HCT116 (cell line): Measurements from ENCODE around the gene DIP2B. TPM values are rescaled to one million over a fixed set of nuclear protein-coding genes. Genes with fewer than 3 reads are reported as not detected.

Experiments used
- ATAC-seq: fragments of 200-7000 bp; cut with Tn5 transposase; 2 replicates; pipeline ENCODE4 v1.9.1; 2020; ENCODE audit warnings: mild to moderate bottlenecking, moderate library complexity
- BruUV-seq: library from RNA; stranded (reverse); fragments of 400-500 nt; replicated peaks from 2 replicates; lab custom pipeline; 2021; lab: Mats Ljungman, UMichigan
- CTCF ChIA-PET: fragments of 300-600 bp; sonication (Branson Sonifier 250); formaldehyde crosslinking; loops from one replicate; lab custom pipeline; 2021; ENCODE audit warnings: antibody characterized with exemption; lab: Charles Lee
- POLR2A ChIA-PET: fragments of 300-600, 350-600 bp; sonication (Branson Sonifier 250); formaldehyde crosslinking; loops from one replicate; lab custom pipeline; 2021; ENCODE audit warnings: antibody characterized with exemption; lab: Charles Lee
- RAD21 ChIA-PET, 2 experiments: fragments of 300-600 bp; sonication (Branson Sonifier 250); formaldehyde crosslinking; loops; one replicate each; lab custom pipeline; 2023; ENCODE audit warnings: low total read pairs in 2 of 2; ENCODE audit not compliant: uncharacterized antibody in 2 of 2, unreplicated experiment in 2 of 2, low non-redundant PET in 1 of 2; lab: Charles Lee
- DNase-seq: peaks from one replicate; pipeline ENCODE4 v3.0.0-alpha.2; 2010; ENCODE audit warnings: low read depth, low spot score
- H2AFZ ChIP-seq: fragments of 200-600 bp; shearing (Covaris generic), sonication (generic); 2 replicates; pipeline ENCODE4 v1.6.1; 2017; ENCODE audit warnings: low read depth, mixed run types, mixed read lengths, antibody characterized with exemption, low read length; ENCODE audit not compliant: poor library complexity, severe bottlenecking
- H3K27ac ChIP-seq: 2 replicates; pipeline ENCODE4 v1.5.1; 2012; ENCODE audit warnings: low read depth, low read length
- H3K27me3 ChIP-seq: fragments of 200-600 bp; sonication (generic); 2 replicates; pipeline ENCODE4 v1.6.1; 2016; ENCODE audit warnings: mixed run types, low read length, mixed read lengths; ENCODE audit not compliant: insufficient read depth
- H3K36me3 ChIP-seq, 2 experiments: fragments of 200-500 bp in 1 of 2; fragments of 200-600 bp in 1 of 2; sonication (Bioruptor generic) in 1 of 2; sonication (generic) in 1 of 2; 2 replicates each; pipeline versions ENCODE4 v1.5.1 to v1.6.1; 2014 to 2016; ENCODE audit warnings: low read length in 2 of 2, inconsistent platforms in 1 of 2, mixed read lengths in 1 of 2, mixed run types in 1 of 2; ENCODE audit not compliant: insufficient read depth in 2 of 2, control insufficient read depth in 1 of 2
- H3K4me1 ChIP-seq, 2 experiments: fragments of 200-600 bp in 1 of 2; sonication (generic) in 1 of 2; 2 replicates each; pipeline versions ENCODE4 v1.5.1 to v1.6.1; 2012 to 2017; ENCODE audit warnings: low read length in 2 of 2, inconsistent platforms in 1 of 2, mild to moderate bottlenecking in 1 of 2, mixed read lengths in 1 of 2, mixed run types in 1 of 2, moderate library complexity in 1 of 2; ENCODE audit not compliant: insufficient read depth in 2 of 2, control insufficient read depth in 1 of 2
- H3K4me2 ChIP-seq: fragments of 200-600 bp; sonication (generic); 2 replicates; pipeline ENCODE4 v1.6.1; 2017; ENCODE audit warnings: mixed run types, low read length, mixed read lengths
- H3K4me3 ChIP-seq, 2 experiments: fragments of 200-600 bp in 1 of 2; sonication (generic) in 1 of 2; replicated peaks in 1 of 2; 2 replicates each; pipeline ENCODE4 v1.5.1; 2011 to 2016; ENCODE audit warnings: low read length in 2 of 2, control low read depth in 1 of 2, low read depth in 1 of 2, mild to moderate bottlenecking in 1 of 2, mixed read lengths in 1 of 2, mixed run types in 1 of 2
- H3K79me2 ChIP-seq: fragments of 200-600 bp; sonication (generic); 2 replicates; pipeline ENCODE4 v1.6.1; 2017; ENCODE audit warnings: mild to moderate bottlenecking, mixed run types, low read length, moderate library complexity, mixed read lengths; ENCODE audit not compliant: insufficient read depth
- H3K9ac ChIP-seq: fragments of 200-600 bp; sonication (generic); 2 replicates; pipeline ENCODE4 v1.6.1; 2016; ENCODE audit warnings: low read length, mixed read lengths
- H3K9me2 ChIP-seq: fragments of 200-600 bp; sonication (generic), shearing (Covaris generic); 2 replicates; pipeline ENCODE4 v1.6.1; 2017; ENCODE audit warnings: mixed run types, mild to moderate bottlenecking, moderate library complexity; ENCODE audit not compliant: insufficient read depth
- H3K9me3 ChIP-seq, 2 experiments: fragments of 200-500 bp in 1 of 2; fragments of 200-600 bp in 1 of 2; sonication (Bioruptor generic) in 1 of 2; sonication (generic) in 1 of 2; 2 replicates each; pipeline ENCODE4 v1.6.1; 2014 to 2017; ENCODE audit warnings: low read length in 2 of 2, mixed read lengths in 2 of 2, inconsistent platforms in 1 of 2, low read depth in 1 of 2, mild to moderate bottlenecking in 1 of 2, mixed run types in 1 of 2, moderate library complexity in 1 of 2; ENCODE audit not compliant: control insufficient read depth in 1 of 2, insufficient read depth in 1 of 2
- H4K20me1 ChIP-seq: fragments of 200-600 bp; sonication (generic), shearing (Covaris generic); 2 replicates; pipeline ENCODE4 v1.6.1; 2017; ENCODE audit warnings: mixed run types, mild to moderate bottlenecking, moderate library complexity; ENCODE audit not compliant: insufficient read depth
- ATF3 ChIP-seq: IDR thresholded peaks from 2 replicates; pipeline ENCODE4 v1.6.1; 2012
- CBX3 ChIP-seq: IDR thresholded peaks from 2 replicates; pipeline ENCODE4 v1.6.1; 2012; ENCODE audit warnings: low read depth
- CTCF ChIP-seq, 3 experiments: fragments of 200-600 bp in 1 of 3; sonication (generic) in 1 of 3; IDR thresholded peaks in 2 of 3; conservative IDR thresholded peaks in 1 of 3; 2 replicates each; pipeline ENCODE4 v1.5.1; 2012 to 2017; ENCODE audit warnings: low read depth in 2 of 3, low read length in 2 of 3, antibody characterized with exemption in 1 of 3, borderline replicate concordance in 1 of 3, control low read depth in 1 of 3, mild to moderate bottlenecking in 1 of 3, mixed read lengths in 1 of 3, mixed run types in 1 of 3, moderate library complexity in 1 of 3; ENCODE audit not compliant: insufficient read depth in 1 of 3
- EGR1 ChIP-seq: IDR thresholded peaks from 2 replicates; pipeline ENCODE4 v1.6.1; 2012; ENCODE audit warnings: low read depth
- EZH2 ChIP-seq: fragments of 200-600 bp; sonication (generic); IDR thresholded peaks from 2 replicates; pipeline ENCODE4 v1.6.1; 2017; ENCODE audit warnings: antibody characterized with exemption, mixed run types
- EZH2phosphoT487 ChIP-seq: fragments of 200-600 bp; IDR thresholded peaks from 2 replicates; pipeline ENCODE4 v1.6.1; 2018; ENCODE audit warnings: antibody characterized with exemption, borderline replicate concordance
- FOSL1 ChIP-seq: IDR thresholded peaks from 2 replicates; pipeline ENCODE4 v1.6.1; 2012; ENCODE audit warnings: low read depth
- POLR2A ChIP-seq: IDR thresholded peaks from 2 replicates; pipeline ENCODE4 v1.7.0; 2011; ENCODE audit warnings: borderline replicate concordance; ENCODE audit not compliant: insufficient read depth, insufficient read length; ENCODE audit errors: extremely low read depth
- SIN3A ChIP-seq: IDR thresholded peaks from 2 replicates; pipeline ENCODE4 v1.6.1; 2012; ENCODE audit warnings: low read depth
- YY1 ChIP-seq: IDR thresholded peaks from 2 replicates; pipeline ENCODE4 v1.6.1; 2011; ENCODE audit warnings: low read length, low read depth, moderate library complexity, mild to moderate bottlenecking; ENCODE audit not compliant: insufficient replicate concordance; ENCODE audit errors: extremely low read depth
- ZBTB33 ChIP-seq: IDR thresholded peaks from 2 replicates; pipeline ENCODE4 v1.6.1; 2011; ENCODE audit warnings: mild to moderate bottlenecking, low read length, moderate library complexity; ENCODE audit not compliant: insufficient replicate concordance; ENCODE audit errors: extremely low read depth
- ZNF274 ChIP-seq: fragments of 200-500 bp; sonication (Bioruptor generic); IDR thresholded peaks from 2 replicates; pipeline ENCODE4 v1.6.1; 2014; ENCODE audit warnings: mild to moderate bottlenecking, low read depth, low read length, inconsistent platforms
- intact Hi-C: fragments of 100-400 bp; cut with micrococcal nuclease; formaldehyde crosslinking; loops from 2 replicates; pipeline ENCODE4 v1.10.0; 2022
- total RNA-seq: library from RNA; stranded (reverse); gene quantifications from one replicate; pipeline ENCODE4 v1.2.1, GENCODE V29; 2021; ENCODE audit not compliant: unreplicated experiment

The DIP2B gene
- total RNA-seq, 1 experiment from 2014 or later, result 32.3 TPM

- H3K27me3 ChIP-seq, result no peaks in the 10 kb centered on the region
- no peak for DNase-seq
- peaks cover 4% of the 10 kb centered on the region; the same call in 1 of the 2 replicates for H3K79me2 ChIP-seq
- 0 out of 2 replicates have a peak, but pooled peaks cover under 1% of the 10 kb centered on the region for H4K20me1 ChIP-seq
- RAD21 ChIA-PET, result no interaction called here
- BruUV-seq, result no TSS peak
- no peak overlapping the region for H3K4me2 ChIP-seq
- intact Hi-C loops, result no loop called here
- H2AFZ ChIP-seq, result no peak overlapping the region
- no peaks in the 10 kb centered on the region for H3K9me2 ChIP-seq
- TF ChIP-seq CTCF (IDR thresholded peaks at IDR 0.05 in 2 of 3, conservative IDR thresholded peaks at IDR 0.05 in 1 of 3; ENCODE audit: borderline replicate concordance in 1 of 3, insufficient read depth in 1 of 3, low read depth in 2 of 3, low read length in 2 of 3) (no peak), EZH2 (no peak), ATF3 (no peak), ZBTB33 (no peak), POLR2A (no peak), YY1 (no peak), SIN3A (no peak), ZNF274 (no peak), FOSL1 (no peak), CBX3 (no peak), EZH2phosphoT487 (no peak), EGR1 (no peak)
- TF ChIP-seq, all 23 proteins: peak for 0
- no peaks in the 10 kb centered on the region for H3K36me3 ChIP-seq
- no peak for ATAC-seq
- ChIA-PET CTCF (no interaction called here), POLR2A (no interaction called here)
- H3K4me1 ChIP-seq, result peaks cover 1 to 5% of the 10 kb centered on the region in 2 experiments; a peak in 1 of 4 replicates
- H3K9me3 ChIP-seq, result no peaks in the 10 kb centered on the region
- no peak overlapping the region for H3K27ac ChIP-seq
- no peak overlapping the region for H3K4me3 ChIP-seq
- H3K9ac ChIP-seq, result no peak overlapping the region
Observed at GRCh38 chr12:50659690-50660424, 155.1 kb downstream of the DIP2B start.
